ENCODE data around the gene KRTAP9-1.
"Not testable (repeated sequence)": the region's sequence is repeated elsewhere in the genome, so short reads cannot be mapped to it uniquely, and the experiment has no call there.

The KRTAP9-1 gene

GRCh38 chr17:41189837-41190318 is at the start of gene KRTAP9-1:
Gene KRTAP9-1 (plus strand): TSS chr17:41189887. CDS start chr17:41189887, 0 bp downstream.
- DNase-seq (ENCODE audit: low read depth), result not testable (repeated sequence)

- DNase-seq (ENCODE audit: low read depth), result no peak
These were observed 49.1 kb upstream of the KRTAP9-1 start, which contains the start of gene KRTAP4-6 for GRCh38 chr17:41140360-41141131. Gene KRTAP4-6 (minus strand): TSS chr17:41140544. CDS start chr17:41140487, 57 bp downstream.

- DNase-seq (ENCODE audit: low read depth), result no peak
These were observed 48.3 kb upstream of the KRTAP9-1 start for GRCh38 chr17:41141361-41141760.

GRCh38 chr17:41144846-41145245 is 44.8 kb upstream of the KRTAP9-1 start:
- no peak for DNase-seq (ENCODE audit: low read depth)

GRCh38 chr17:41145261-41145660 is 44.4 kb upstream of the KRTAP9-1 start:
- no peak for DNase-seq (ENCODE audit: low read depth)

- DNase-seq (ENCODE audit: low read depth), result no peak
These were observed 42.0 kb upstream of the KRTAP9-1 start for GRCh38 chr17:41147531-41148204.

GRCh38 chr17:41148971-41149651 is 40.6 kb upstream of the KRTAP9-1 start:
- not testable (repeated sequence) for DNase-seq (ENCODE audit: low read depth)

GRCh38 chr17:41149652-41149985 is 40.1 kb upstream of the KRTAP9-1 start, which contains the start of gene KRTAP4-5:
Gene KRTAP4-5 (minus strand): TSS chr17:41149825. CDS start chr17:41149767, 58 bp downstream.
- no peak for DNase-seq (ENCODE audit: low read depth)

GRCh38 chr17:41150026-41150425 is 39.7 kb upstream of the KRTAP9-1 start:
- no peak for DNase-seq (ENCODE audit: low read depth)

- DNase-seq (ENCODE audit: low read depth), result no peak
These were observed 38.2 kb upstream of the KRTAP9-1 start for GRCh38 chr17:41151525-41151924.

GRCh38 chr17:41153856-41154255 is 35.8 kb upstream of the KRTAP9-1 start:
- no peak for DNase-seq (ENCODE audit: low read depth)

- not testable (repeated sequence) for DNase-seq (ENCODE audit: low read depth)
These were observed 29.5 kb upstream of the KRTAP9-1 start for GRCh38 chr17:41160190-41160589.

GRCh38 chr17:41160648-41161047 is 29.0 kb upstream of the KRTAP9-1 start, which contains the start of gene KRTAP4-4:
Gene KRTAP4-4 (minus strand): TSS chr17:41160748. CDS start chr17:41160691, 57 bp downstream.
- DNase-seq (ENCODE audit: low read depth), result no peak

- no peak for DNase-seq (ENCODE audit: low read depth)
These were observed 25.9 kb upstream of the KRTAP9-1 start for GRCh38 chr17:41163828-41164227.

- no peak for DNase-seq (ENCODE audit: low read depth)
These were observed 22.1 kb upstream of the KRTAP9-1 start for GRCh38 chr17:41167561-41167960.

GRCh38 chr17:41168121-41168520 is 21.6 kb upstream of the KRTAP9-1 start, which contains the start of gene KRTAP4-3:
Gene KRTAP4-3 (minus strand): TSS chr17:41168221. CDS start chr17:41168172, 49 bp downstream.
- no peak for DNase-seq (ENCODE audit: low read depth)

GRCh38 chr17:41171886-41172285 is 17.8 kb upstream of the KRTAP9-1 start:
- DNase-seq (ENCODE audit: low read depth), result no peak

- no peak for DNase-seq (ENCODE audit: low read depth)
These were observed 12.8 kb upstream of the KRTAP9-1 start for GRCh38 chr17:41176744-41177387.

- no peak for DNase-seq (ENCODE audit: low read depth)
These were observed 11.9 kb upstream of the KRTAP9-1 start, which contains the start of gene KRTAP4-2 for GRCh38 chr17:41177727-41178271. Gene KRTAP4-2 (minus strand): TSS chr17:41178221. CDS start chr17:41178164, 57 bp downstream.

GRCh38 chr17:41178341-41178740 is 11.3 kb upstream of the KRTAP9-1 start:
- no peak for DNase-seq (ENCODE audit: low read depth)

Data from stimulated activated CD8-positive, alpha-beta memory T cell treated with anti-CD3 and anti-CD28 coated beads, Interleukin-15, amount 100 ng/mL, for 24 hours (primary cell).